Sigmoid colon (tissue), 4 donors: ENCODE measurements around the gene SBK2.

Experiments
- EP300 ChIP-seq, 4 donors: sonication (generic); formaldehyde crosslinking; IDR thresholded peaks; one replicate each; pipeline ENCODE4 v1.6.1; 2017; ENCODE audit warnings: antibody characterized with exemption in 4 of 4
- POLR2A ChIP-seq, 2 donors: fragments of 450-650 bp; IDR thresholded peaks; one replicate each; pipeline ENCODE4 v1.6.1; 2016; ENCODE audit warnings: antibody characterized with exemption in 2 of 2, mild to moderate bottlenecking in 2 of 2, moderate library complexity in 2 of 2
- POLR2AphosphoS5 ChIP-seq, 4 donors: sonication (generic); formaldehyde crosslinking; IDR thresholded peaks; one replicate each; pipeline ENCODE4 v1.6.1; 2017; ENCODE audit warnings: antibody characterized with exemption in 4 of 4
- TF ChIP-seq, protein P1 (sequence below), 4 experiments: fragments of 450-650 bp in 3 of 4; fragments of 200-600 bp in 1 of 4; IDR thresholded peaks; one replicate each; pipeline ENCODE4 v1.5.1; 2016 to 2019; ENCODE audit warnings: antibody characterized with exemption in 4 of 4, mild to moderate bottlenecking in 3 of 4, moderate library complexity in 2 of 4

DNA sequence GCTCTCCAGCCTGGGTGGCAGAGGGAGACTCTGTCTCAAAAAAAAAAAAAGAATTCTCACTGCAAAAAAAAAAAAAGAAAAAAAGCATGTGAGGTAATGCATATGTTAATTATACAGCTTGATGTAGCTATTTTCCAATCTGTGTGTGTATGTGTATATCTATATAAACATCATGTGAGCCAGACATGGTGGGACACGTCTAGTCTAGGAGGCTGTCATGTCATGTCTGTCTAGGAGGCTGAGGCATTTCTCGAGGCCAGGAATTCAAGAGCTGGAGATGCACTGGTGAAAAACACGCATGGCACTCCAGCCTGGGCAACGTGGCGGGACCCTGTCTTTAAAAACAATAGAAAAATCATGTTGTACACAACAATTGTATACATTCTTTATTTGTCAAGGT lies 15.3 kb upstream of the SBK2 start:
- TF ChIP-seq, protein P1, sequence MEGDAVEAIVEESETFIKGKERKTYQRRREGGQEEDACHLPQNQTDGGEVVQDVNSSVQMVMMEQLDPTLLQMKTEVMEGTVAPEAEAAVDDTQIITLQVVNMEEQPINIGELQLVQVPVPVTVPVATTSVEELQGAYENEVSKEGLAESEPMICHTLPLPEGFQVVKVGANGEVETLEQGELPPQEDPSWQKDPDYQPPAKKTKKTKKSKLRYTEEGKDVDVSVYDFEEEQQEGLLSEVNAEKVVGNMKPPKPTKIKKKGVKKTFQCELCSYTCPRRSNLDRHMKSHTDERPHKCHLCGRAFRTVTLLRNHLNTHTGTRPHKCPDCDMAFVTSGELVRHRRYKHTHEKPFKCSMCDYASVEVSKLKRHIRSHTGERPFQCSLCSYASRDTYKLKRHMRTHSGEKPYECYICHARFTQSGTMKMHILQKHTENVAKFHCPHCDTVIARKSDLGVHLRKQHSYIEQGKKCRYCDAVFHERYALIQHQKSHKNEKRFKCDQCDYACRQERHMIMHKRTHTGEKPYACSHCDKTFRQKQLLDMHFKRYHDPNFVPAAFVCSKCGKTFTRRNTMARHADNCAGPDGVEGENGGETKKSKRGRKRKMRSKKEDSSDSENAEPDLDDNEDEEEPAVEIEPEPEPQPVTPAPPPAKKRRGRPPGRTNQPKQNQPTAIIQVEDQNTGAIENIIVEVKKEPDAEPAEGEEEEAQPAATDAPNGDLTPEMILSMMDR (IDR thresholded peaks at IDR 0.05) = no peak
- TF ChIP-seq POLR2AphosphoS5 (IDR thresholded peaks at IDR 0.05) (no peak), POLR2A (IDR thresholded peaks at IDR 0.05) (no peak), EP300 (IDR thresholded peaks at IDR 0.05) (no peak)
